Measurements from ENCODE around the gene KCNIP1. TPM values are rescaled to one million over a fixed set of nuclear protein-coding genes. Genes with fewer than 3 reads are reported as not detected.

KCNIP1 gene
- total RNA-seq, 2 donors from 2014 or later: not detected

DNA sequence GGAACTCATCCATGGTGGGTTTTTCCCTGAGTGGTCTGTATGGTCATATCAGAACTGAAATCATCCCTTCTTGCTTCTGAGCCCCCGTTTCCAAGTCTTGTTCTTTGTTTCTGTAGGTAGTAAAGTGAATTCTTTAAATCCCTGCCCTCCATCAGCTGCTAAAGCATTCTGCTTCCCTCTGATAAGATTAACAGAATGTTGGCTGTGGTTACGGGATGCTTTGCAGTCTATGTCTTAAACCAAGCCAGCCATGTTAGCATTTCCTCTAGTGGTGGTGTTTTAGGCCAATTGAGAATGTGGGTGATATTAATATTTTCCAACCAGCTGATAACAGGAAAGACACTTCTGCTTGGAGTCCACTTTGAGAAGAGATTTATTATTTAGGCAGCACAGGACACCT, 22.0 kb upstream of the KCNIP1 start:
- H3K9me3 ChIP-seq (ENCODE audit: control insufficient read depth, low read length): no peaks in the 10 kb centered on the region
- no peaks in the 10 kb centered on the region for H3K36me3 Mint-ChIP-seq (ENCODE audit: low read depth)
- WGBS, 2 experiments (ENCODE audit: insufficient coverage in 1 of 2, insufficient read length in 1 of 2): 88% methylated on average over 2 of the region's 2 CpGs; no CpG with 5 or more reads in 1 of the 2 experiments
- H3K36me3 ChIP-seq (ENCODE audit: control insufficient read depth, insufficient read depth, low read length): no peaks in the 10 kb centered on the region
- no peaks in the 10 kb centered on the region for H3K27me3 ChIP-seq (ENCODE audit: control insufficient read depth, insufficient read depth, low read length, poor library complexity, severe bottlenecking)
- peaks cover 10% of the 10 kb centered on the region for H3K27me3 Mint-ChIP-seq (ENCODE audit: insufficient read depth)
- DNase-seq: peak; percentile 10
- H3K9me3 Mint-ChIP-seq: no peaks in the 10 kb centered on the region
- no peak overlapping the region for H3K27ac ChIP-seq (ENCODE audit: low read depth, low read length)
- H3K4me1 Mint-ChIP-seq: no peaks in the 10 kb centered on the region
- no peak overlapping the region for H3K4me3 ChIP-seq (ENCODE audit: low read length)
- H3K4me1 ChIP-seq (ENCODE audit: control insufficient read depth, insufficient read depth, low read length): no peaks in the 10 kb centered on the region
- no peak overlapping the region for H3K4me3 Mint-ChIP-seq
- TF ChIP-seq CTCF (conservative IDR thresholded peaks at IDR 0.05): no peak
- no peak overlapping the region for H3K9ac ChIP-seq (ENCODE audit: extremely low read depth, low read length, poor library complexity, severe bottlenecking)
- no peak overlapping the region for H3K27ac Mint-ChIP-seq

- WGBS, 2 experiments (ENCODE audit: insufficient coverage in 1 of 2, insufficient read length in 1 of 2): 88% methylated on average over 4 of the region's 4 CpGs; no CpG with 5 or more reads in 1 of the 2 experiments
- H3K4me3 ChIP-seq (ENCODE audit: low read length): no peak overlapping the region
- H3K27me3 ChIP-seq (ENCODE audit: control insufficient read depth, insufficient read depth, low read length, poor library complexity, severe bottlenecking): no peaks in the 10 kb centered on the region
- H3K4me1 Mint-ChIP-seq: no peaks in the 10 kb centered on the region
- H3K36me3 Mint-ChIP-seq (ENCODE audit: low read depth): no peaks in the 10 kb centered on the region
- no peak overlapping the region for H3K27ac ChIP-seq (ENCODE audit: low read depth, low read length)
- peaks cover 10% of the 10 kb centered on the region for H3K27me3 Mint-ChIP-seq (ENCODE audit: insufficient read depth)
- H3K9me3 ChIP-seq (ENCODE audit: control insufficient read depth, low read length): no peaks in the 10 kb centered on the region
- peak; percentile 5 for DNase-seq
- no peak overlapping the region for H3K27ac Mint-ChIP-seq
- H3K4me3 Mint-ChIP-seq: no peak overlapping the region
- no peak overlapping the region for H3K9ac ChIP-seq (ENCODE audit: extremely low read depth, low read length, poor library complexity, severe bottlenecking)
- H3K4me1 ChIP-seq (ENCODE audit: control insufficient read depth, insufficient read depth, low read length): no peaks in the 10 kb centered on the region
- no peak for TF ChIP-seq CTCF (conservative IDR thresholded peaks at IDR 0.05)
- no peaks in the 10 kb centered on the region for H3K36me3 ChIP-seq (ENCODE audit: control insufficient read depth, insufficient read depth, low read length)
- H3K9me3 Mint-ChIP-seq: no peaks in the 10 kb centered on the region
Measured at GRCh38 chr5:170482511-170482910, 21.3 kb upstream of the KCNIP1 start.

DNA sequence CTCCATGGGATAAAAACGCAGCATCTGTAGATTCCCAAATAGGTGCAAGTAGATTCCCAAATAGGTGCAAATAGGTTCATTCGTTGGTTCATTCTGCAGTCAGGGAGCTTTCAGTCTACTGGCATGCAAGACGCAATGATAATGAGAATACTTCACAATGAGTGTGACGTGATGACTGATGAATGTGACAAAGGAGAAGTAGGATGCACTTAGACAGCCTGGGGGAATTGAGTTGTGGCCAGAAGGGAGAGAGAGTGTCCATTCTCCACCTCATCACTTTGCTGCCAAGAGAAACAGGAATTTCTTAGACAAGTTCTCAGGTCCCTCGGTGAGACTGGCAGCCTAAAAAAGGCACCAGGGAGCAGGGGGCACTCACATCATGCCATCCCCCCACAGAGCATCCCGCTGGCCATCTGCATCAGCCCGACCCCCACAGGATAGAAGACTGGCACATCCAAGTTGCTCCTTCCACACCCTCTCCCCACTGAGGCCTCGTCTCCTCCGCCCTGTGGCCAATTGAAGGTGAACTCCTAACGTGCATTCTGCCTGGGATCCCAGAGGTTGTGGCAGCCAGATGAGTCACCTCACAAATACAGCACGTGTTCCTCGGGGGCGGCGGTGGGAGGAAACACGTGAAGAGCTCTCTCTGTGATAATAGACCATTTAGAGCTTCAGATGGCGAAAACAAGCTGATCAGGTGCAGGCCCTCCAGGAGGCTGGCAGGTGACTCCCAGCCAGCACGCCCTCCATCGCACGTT, 19.9 kb upstream of the KCNIP1 start:
- no peak overlapping the region for H3K9ac ChIP-seq (ENCODE audit: extremely low read depth, low read length, poor library complexity, severe bottlenecking)
- H3K27me3 ChIP-seq (ENCODE audit: control insufficient read depth, insufficient read depth, low read length, poor library complexity, severe bottlenecking): no peaks in the 10 kb centered on the region
- H3K27ac ChIP-seq (ENCODE audit: low read depth, low read length): no peak overlapping the region
- Mint-ChIP-seq H3K36me3 (ENCODE audit: low read depth) (no peaks in the 10 kb centered on the region), H3K9me3 (no peaks in the 10 kb centered on the region), H3K27me3 (ENCODE audit: insufficient read depth) (peaks cover 10% of the 10 kb centered on the region), H3K4me1 (no peaks in the 10 kb centered on the region), H3K27ac (no peak overlapping the region), H3K4me3 (no peak overlapping the region)
- 79 to 89% methylated on average over 13 to 19 of the region's 19 CpGs for WGBS, 2 experiments (ENCODE audit: insufficient coverage in 1 of 2, insufficient read length in 1 of 2)
- no peak for TF ChIP-seq CTCF (conservative IDR thresholded peaks at IDR 0.05)
- no peaks in the 10 kb centered on the region for H3K9me3 ChIP-seq (ENCODE audit: control insufficient read depth, low read length)
- peak; percentile 79 for DNase-seq
- no peaks in the 10 kb centered on the region for H3K36me3 ChIP-seq (ENCODE audit: control insufficient read depth, insufficient read depth, low read length)
- H3K4me1 ChIP-seq (ENCODE audit: control insufficient read depth, insufficient read depth, low read length): no peaks in the 10 kb centered on the region
- no peak overlapping the region for H3K4me3 ChIP-seq (ENCODE audit: low read length)
